Peyer's patch (tissue), 4 donors: ENCODE data around the gene MTFR1L.

Experiments used
- CTCF ChIP-seq, 6 experiments: fragments of 450-650 bp in 4 of 6; fragments of 200-600 bp in 2 of 6; sonication (generic) in 1 of 6; IDR thresholded peaks; one replicate each; pipeline ENCODE4 v1.5.1; 2017 to 2019; ENCODE audit warnings: antibody characterized with exemption in 6 of 6, mild to moderate bottlenecking in 3 of 6, moderate library complexity in 1 of 6
- POLR2A ChIP-seq, 2 donors: fragments of 450-650 bp; IDR thresholded peaks; one replicate each; pipeline ENCODE4 v1.5.1; 2017; ENCODE audit warnings: antibody characterized with exemption in 2 of 2, mild to moderate bottlenecking in 2 of 2, moderate library complexity in 2 of 2

- TF ChIP-seq POLR2A (IDR thresholded peaks at IDR 0.05) (no peak), CTCF (IDR thresholded peaks at IDR 0.05) (no peak)
Measured at GRCh38 chr1:25798666-25799351, 20.9 kb upstream of the MTFR1L start.
